ENCODE data around the gene DPYSL5. TPM values are rescaled to one million over a fixed set of nuclear protein-coding genes. Genes with fewer than 3 reads are reported as not detected.

DPYSL5 gene
- total and polyA plus RNA-seq, 2 donors (not counting 3 experiments of a cell fraction or from before 2014, with no cell fraction given), result not detected

- CTCF ChIA-PET, result interaction anchor here (0.9 to 1.5 kb wide), 5 partner anchors 15 to 43 kb away, joined by 3 to 4 read pairs (median 3); no protein-coding TSS in a partner anchor
Measured at GRCh38 chr2:26975102-26975501, 127.2 kb downstream of the DPYSL5 start.

More at GRCh38 chr2:26975102-26975501, 127.2 kb downstream of the DPYSL5 start:
- no peaks in the 10 kb centered on the region for H3K9me1 ChIP-seq (replicated peaks; ENCODE audit: control insufficient read depth, extremely low read depth, insufficient read depth, low read length)
- no peak overlapping the region for H3K4me3 ChIP-seq (replicated peaks in 1 of 3; ENCODE audit: insufficient read depth in 1 of 3, low read depth in 1 of 3, low read length in 3 of 3)
- dilution Hi-C loops (cut with MboI; ENCODE audit: extremely low pct_ligation_motif_present, low sequenced_read_pairs), result no loop called here
- H3K9me3 ChIP-seq (replicated peaks; ENCODE audit: control insufficient read depth, insufficient read depth, low read length), result no peaks in the 10 kb centered on the region
- H3K36me3 ChIP-seq (ENCODE audit: control insufficient read depth in 2 of 2, extremely low read depth in 1 of 2, insufficient read depth in 2 of 2, low read length in 2 of 2), result no peaks in the 10 kb centered on the region
- no TSS peak for BruUV-seq (replicated peaks)
- no peak for TF ChIP-seq CTCF (IDR thresholded peaks at IDR 0.05; ENCODE audit: extremely low read depth in 1 of 2, insufficient read depth in 1 of 2, low read depth in 1 of 2, low read length in 2 of 2)
- TF ChIP-seq MAX (IDR thresholded peaks at IDR 0.05; ENCODE audit: insufficient read depth, insufficient read length), result no peak
- TF ChIP-seq GATA2 (IDR thresholded peaks at IDR 0.05; ENCODE audit: insufficient read depth, insufficient read length, low read depth, low read length), result no peak
- TF ChIP-seq POLR2AphosphoS5 (IDR thresholded peaks at IDR 0.05; ENCODE audit: insufficient read depth, low read depth, low read length), result no peak
- no peak for TF ChIP-seq FOS (IDR thresholded peaks at IDR 0.05; ENCODE audit: borderline replicate concordance, insufficient read depth, low read length)
- no peak for TF ChIP-seq JUN (IDR thresholded peaks at IDR 0.05; ENCODE audit: borderline replicate concordance, insufficient read depth, insufficient read length, low read depth)
- no peak for TF ChIP-seq MYC (IDR thresholded peaks at IDR 0.05; ENCODE audit: low read depth, low read length)
- TF ChIP-seq POLR2A (IDR thresholded peaks at IDR 0.05; ENCODE audit: low read depth, low read length), result no peak
- no peak for TF ChIP-seq EZH2 (IDR thresholded peaks at IDR 0.05; ENCODE audit: borderline replicate concordance, low read depth, low read length, severe bottlenecking)
- intact Hi-C loops (cut with micrococcal nuclease), result no loop called here
- DNase-seq (ENCODE audit: low read depth, low spot score), result no peak
- POLR2A ChIA-PET, result no interaction called here
- H3K79me2 ChIP-seq (ENCODE audit: control insufficient read depth, insufficient read depth, low read length), result no peaks in the 10 kb centered on the region
- no peaks in the 10 kb centered on the region for H4K20me1 ChIP-seq (replicated peaks; ENCODE audit: control insufficient read depth, extremely low read depth, insufficient read depth, low read length)
- H3K4me2 ChIP-seq (ENCODE audit: insufficient read depth, low read length), result no peak overlapping the region
- no peak overlapping the region for H3K27ac ChIP-seq (ENCODE audit: insufficient read depth, low read depth, low read length)
- no peak for FAIRE-seq
- H3K9ac ChIP-seq (replicated peaks; ENCODE audit: extremely low read depth, insufficient read depth, low read length), result no peak overlapping the region
- H3K4me1 ChIP-seq (ENCODE audit: control insufficient read depth, extremely low read depth, insufficient read depth, low read length), result peaks cover 2% of the 10 kb centered on the region
- no peak overlapping the region for H2AFZ ChIP-seq (ENCODE audit: low read depth, low read length)
- peaks cover 6% of the 10 kb centered on the region in 2 experiments for H3K27me3 ChIP-seq (ENCODE audit: control insufficient read depth in 2 of 2, insufficient read depth in 2 of 2, low read length in 2 of 2)
